NK-92 (cell line): ENCODE results near the gene CRTC2.
A peak's percentile ranks its signal among the peaks of the same experiment; 100 is the strongest.
"Not testable (repeated sequence)": the region's sequence is repeated elsewhere in the genome, so short reads cannot be mapped to it uniquely, and the experiment has no call there.

Experiments
- DNase-seq: peaks from one replicate; lab custom pipeline; 2025; ENCODE audit not compliant: unreplicated experiment; lab: John Stamatoyannopoulos, UW

The CRTC2 gene

DNA sequence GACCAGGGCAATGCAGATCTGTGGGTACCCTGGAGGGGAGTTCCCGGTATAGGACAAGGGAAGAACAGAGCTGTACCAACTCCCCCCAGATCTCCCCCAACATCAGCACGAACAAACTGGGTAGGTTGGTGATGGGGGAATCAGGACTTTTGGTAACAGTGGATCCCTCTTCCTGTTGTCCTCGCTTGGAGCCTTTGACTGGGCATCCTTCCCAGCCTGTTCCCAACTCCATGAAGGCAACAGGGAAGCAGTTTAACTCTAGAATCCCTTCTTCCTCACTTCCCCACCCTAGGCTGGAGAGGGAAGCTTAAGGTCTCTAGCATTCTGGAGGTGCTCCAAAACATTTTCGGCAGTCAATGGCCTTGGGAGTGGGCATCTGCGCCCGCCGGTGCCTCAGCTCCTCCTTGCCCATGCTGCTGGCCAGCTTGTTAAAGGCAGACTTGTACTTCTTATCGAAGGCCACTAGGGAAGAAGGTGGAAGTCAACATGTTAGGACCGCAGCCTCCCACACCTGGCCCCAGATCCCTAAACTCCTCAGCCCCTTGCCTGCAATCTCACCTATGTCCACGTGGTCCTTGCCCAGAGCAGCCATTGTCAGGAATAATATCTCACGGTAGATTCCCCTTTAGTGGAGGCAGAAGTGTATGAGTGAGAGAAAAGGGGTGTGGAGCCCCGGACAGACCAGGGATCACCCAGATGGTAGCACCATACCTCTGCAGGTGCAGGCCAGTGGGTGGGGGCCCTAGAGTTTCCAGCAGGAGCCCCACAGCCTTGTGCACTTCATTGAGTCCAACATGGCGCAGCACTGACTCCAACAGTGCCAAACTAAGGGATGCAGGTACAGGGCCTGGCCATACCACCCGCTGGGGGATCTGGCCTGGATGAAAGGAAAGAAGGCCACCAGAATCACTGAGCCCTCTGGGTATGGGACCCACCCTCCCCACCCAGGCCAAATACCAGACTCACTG is 28.1 kb downstream of the CRTC2 start:
- no peak for DNase-seq

DNA sequence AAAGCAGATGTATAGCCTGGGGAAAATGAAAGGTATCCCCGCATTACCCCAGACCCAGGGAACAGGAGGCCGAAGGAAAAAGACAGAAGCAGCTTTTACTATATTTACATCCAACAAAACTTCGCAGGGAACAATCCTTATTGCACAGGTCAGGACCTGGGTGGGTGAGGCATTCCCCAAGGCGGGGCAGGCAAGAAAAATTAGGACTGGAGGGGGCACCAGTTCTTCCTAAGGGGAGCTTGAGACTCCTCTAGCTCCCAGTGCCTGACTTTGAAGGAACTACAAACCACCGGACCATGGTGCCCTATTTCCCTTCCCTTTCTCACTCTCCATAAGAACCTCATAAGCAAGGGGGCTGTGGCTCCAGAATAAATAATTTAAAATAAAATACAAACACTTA is 29.0 kb downstream of the CRTC2 start:
- no peak for DNase-seq

DNA sequence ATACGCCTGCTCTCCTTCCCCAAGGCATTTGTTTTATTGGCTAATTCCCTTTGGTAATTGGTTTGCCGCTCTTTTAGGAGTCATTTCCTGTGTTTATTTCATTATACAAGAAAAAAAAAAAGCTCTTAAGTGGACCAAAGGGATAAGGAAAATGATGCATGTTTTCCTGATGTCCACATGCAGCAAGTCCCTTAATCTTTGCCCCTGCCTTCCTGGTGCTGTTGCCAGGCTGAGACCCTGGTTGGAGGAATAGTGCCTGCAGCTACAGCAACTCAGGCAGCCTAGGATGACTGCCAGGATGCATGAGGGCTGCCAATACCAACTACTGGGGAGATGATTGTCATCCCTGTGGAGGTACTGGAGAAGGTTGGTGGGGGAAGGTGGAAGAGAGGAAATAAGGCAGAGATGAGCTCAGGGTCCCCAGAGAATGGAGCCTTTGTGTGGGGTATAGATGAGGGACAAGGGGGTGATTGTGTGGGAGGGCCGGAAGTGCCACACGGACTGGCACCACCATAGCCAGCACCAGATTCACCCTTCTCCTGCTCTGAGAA is 29.5 kb downstream of the CRTC2 start:
- DNase-seq, result no peak

DNA sequence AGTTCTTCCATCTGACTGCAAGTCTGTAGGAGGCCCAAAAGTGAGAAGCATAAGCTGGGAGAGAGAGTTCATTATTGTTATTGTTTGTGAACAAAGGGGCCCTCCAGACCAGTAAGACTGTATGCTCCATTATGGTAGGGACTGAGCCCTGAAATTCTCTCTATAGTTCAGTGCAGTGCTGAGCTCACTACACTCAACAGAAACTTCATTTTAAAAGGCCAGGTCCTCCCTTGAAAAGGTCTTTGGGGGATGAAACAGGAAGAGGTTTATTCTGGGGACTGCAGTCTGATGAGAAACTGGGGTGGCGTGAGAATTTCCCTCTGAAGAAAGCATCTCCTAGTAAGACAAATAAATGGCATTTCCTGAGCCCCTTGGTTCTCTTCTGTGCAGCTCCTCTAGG is 30.2 kb downstream of the CRTC2 start:
- DNase-seq, result no peak

DNA sequence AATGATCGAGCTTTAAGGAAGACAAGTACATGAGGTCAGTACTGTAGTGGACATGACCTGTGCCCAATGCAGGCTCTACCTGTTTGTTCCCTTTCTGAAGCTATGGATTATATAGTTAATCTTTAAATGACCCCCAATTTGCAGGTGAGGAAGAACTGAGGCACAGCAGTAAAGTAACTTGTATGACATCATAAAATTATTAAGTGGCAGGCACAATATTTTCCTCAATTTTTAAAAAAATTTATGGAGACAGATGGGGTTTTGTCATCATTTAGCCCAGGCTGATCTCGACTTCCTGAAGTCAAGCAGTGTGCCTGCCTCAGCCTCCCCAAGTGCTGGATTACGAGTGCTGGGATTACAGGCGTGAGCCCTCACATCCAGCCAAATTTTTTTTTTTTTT is 32.0 kb downstream of the CRTC2 start:
- DNase-seq, result no peak

DNA sequence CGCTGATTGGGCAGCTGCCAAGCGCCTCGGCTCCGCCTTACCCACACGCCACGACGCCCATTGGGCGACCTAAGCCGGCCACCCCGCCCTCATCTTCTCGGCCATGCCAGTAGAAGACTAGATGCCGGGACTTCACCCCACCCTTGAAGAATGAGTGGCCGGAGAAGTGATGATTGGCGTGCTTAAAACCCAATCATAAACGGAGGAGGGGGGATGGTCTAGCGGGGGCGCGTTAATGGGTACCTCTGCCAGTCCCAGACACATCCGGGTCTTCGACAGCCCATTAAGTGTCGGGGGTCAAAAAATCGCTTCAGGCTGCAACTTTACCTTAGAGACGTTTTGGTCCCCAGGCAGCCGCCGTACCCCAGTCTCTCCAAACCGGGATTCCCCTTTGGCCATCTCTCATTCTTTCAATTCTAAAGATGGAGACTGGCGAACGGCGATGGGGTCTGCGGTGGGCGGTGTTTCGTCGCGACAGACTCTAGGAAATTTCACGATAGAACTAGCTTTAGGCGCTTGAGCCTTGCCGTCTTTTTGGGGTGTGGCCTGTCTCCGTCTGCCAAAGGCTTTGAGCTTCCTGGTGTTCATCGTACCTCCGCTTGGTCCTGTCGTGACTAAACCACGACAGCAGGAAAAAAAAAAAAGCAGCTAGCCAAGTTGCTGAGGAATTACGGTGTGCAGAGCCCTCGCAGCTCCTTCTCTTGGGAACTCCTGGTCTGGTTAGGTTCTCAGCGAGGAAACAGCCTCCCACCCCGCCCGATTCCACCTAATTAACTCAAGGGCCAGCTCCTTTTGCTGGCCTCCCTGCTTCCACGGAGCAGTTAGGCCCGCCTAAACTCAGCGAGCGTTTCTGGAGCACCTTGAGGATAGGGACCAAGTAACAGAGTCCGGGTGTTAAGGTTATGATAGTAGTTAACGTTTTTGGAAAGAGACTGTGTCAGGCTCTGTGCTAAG is 35.2 kb downstream of the CRTC2 start, which contains the start of gene GATAD2B:
TSS of gene GATAD2B (minus strand) at position 1 of the 954 bp plus-strand sequence. CDS start 94,625 bp downstream, outside the sequence.
- DNase-seq, result peak; percentile 98

DNA sequence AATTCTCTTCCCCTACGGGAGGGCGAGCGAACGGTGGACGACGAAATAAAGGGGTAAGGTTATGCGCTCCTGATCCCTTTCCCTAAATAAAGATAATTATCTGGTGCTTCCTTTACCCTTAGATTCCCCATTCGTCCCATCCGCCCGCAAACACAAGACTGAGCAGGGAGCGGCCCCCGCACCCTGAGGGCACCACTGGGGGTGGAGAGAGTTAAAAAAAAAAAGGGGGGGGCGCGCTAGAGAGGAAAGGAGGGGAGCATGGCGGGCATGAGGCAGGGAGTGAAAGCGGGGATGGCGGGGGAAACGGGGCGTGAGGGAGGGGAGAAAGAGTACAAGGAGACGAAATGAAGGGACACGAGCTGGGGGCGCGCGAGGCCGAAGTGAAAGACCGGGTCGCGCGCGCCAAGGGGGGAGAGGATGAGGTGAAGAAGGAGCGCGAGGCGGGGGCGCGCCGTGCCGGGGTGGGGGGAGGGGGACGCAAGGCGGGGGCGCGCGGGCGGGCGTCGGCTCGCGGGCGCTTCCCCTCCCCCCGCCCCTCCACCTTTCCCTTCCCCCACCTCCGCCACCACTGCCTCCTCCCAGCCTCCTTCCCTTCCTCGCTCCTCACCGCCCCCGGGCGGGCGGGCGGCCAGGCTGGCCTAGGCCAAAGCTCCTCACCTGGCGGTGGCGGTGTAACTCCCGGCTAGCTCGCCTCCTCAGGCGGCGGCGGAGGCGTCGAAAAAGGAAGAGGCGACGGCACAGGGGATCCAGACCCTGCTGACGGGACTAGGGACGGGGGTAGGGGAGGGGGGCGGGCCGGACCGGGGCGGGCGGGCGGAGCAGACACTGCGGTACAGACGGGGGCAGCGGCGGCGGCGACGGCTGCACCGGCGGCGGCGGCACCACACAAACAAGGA is 36.1 kb downstream of the CRTC2 start:
- DNase-seq, result no peak

DNA sequence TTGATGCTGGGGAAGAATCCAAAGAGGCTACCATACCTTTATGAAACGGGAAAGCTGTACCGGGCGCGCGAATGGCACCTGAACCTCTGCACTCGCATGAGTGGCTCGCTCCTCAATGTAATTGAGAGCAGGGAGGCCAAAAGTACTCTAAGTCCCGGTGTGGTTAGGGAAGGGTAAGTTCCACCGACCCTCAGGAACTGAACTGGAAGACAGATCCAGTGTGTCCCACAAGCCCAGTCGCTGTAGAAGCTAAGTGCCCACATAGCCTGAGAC is 36.7 kb downstream of the CRTC2 start:
- DNase-seq, result no peak

DNA sequence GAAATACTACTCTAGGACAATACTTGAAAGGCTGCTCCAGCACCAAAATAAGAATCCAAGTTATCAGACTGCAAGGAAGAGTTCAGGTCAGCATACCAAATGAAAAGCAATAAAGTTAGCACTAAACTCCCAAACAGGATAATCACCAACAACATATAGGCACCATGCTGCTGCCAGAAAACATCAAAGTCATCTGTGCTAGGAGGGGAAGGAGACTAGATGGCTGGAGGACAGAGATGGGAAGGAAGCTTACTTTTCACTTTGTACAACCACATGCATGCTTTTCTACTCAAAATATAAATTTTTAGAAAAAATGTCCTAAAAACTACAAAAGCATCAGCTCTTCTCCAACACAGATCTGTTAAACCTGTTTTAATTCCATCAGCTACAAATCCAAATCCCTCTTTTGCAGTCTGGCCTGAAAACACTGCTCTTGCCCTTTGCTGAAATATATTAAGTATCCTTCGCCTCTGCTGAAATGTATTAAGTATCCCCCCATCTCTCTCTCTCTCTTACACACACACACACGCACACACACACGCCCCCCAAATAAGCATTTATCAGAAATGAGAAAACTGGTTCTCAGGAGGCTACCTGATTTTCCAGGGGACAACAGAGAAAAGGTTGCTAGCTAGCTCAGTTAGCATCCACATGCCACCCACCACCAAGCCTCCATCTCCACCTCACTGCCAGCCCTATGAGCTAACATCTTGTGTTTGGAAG is 37.2 kb downstream of the CRTC2 start:
- DNase-seq, result no peak

DNA sequence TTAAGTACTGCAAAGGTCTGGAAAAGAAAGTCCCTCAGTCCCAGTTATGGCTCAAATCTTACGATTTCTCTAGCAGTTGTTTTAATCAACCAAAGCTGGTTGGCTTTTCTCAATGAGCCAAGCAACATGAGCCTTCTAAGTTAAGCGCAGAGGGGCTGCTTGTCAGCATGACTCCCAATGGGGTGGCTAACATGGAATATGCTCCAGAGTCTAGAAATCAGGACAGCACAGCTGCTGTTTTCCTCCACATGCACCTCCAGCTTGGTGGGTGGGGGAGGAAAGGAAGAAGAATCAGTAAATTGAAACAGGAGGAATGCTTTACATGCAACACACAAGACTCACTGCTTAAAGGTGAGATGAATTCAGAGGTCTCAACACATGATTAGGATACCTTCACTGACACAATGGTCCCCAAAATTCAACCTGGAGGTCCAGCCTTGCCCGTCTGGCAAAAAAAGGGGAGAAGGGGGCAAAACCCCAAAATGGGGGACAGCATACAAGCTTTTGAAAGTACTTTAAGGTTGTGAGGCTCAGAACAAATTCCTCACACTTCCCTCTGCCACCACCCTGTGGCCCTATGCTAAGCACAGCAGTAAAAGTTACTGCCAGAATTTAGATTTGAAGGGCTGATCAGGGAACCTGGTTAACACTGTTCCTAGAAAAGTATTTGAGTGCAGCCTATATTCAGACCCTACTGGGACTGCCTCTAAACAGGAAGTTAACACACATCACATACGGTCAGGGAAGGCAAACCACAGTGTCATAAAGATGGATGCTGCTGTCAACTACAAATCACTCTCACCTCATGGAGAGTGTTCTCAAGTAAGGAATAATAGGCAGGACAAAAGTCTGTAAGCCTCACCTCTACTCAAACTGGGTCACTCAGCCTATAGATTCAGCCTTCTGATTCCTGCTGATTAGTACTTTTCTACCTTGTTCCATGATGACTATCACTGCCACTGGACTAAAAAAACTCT is 38.2 kb downstream of the CRTC2 start:
- DNase-seq, result no peak

DNA sequence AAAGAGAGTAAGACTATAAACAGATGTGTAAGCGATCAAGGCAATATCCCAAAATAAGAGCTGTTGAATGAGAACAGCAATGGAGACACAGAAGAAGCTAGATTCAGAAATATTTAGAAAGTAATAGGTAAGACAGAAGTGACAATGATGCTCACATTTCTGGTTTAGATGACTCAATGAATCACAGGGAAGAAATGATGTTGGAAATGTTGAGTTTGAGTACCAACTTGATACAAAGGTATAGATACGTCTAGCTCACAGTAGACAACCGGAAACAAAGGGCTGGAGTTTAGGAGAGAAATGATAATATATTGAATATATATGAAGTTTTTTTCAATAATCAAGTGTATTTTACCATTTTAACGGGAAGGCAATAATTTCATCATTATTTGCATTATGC is 42.1 kb downstream of the CRTC2 start:
- no peak for DNase-seq

DNA sequence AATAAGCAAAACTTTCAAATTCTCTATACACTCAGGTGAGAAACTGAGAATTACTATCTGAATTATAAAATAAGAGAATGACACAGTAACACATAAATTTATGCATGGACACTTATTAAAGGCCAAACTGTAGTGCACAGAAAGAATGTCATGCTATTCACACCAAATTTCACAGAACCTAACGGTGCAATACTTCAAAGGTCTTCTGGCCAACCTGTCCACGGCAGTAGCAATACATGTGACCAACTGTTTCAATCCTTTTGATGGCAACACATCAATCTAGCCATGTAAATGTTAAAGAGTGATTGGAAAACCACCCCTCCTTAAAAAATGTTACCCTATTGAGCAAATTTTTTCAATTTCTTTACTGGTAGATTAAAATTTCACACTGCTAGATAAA is 46.1 kb downstream of the CRTC2 start:
- no peak for DNase-seq

DNA sequence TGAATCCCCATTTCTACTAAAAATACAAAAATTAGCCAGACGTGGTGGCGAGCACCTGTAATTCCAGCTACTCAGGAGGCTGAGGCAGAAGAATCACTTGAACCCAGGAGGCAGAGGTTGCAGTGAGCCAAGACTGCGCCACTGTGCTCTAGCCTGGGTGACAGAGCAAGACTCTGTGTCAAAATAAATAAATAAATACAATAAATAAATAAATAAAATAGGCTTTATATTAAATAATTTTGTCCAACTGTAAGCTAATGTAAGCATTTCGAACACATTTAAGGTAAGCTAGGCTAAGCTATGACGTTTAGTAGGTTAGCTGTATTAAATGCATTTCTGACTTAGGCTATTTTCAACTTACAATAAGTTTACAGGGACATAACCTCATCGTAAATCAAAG is 47.9 kb downstream of the CRTC2 start:
- not testable (repeated sequence) for DNase-seq

DNA sequence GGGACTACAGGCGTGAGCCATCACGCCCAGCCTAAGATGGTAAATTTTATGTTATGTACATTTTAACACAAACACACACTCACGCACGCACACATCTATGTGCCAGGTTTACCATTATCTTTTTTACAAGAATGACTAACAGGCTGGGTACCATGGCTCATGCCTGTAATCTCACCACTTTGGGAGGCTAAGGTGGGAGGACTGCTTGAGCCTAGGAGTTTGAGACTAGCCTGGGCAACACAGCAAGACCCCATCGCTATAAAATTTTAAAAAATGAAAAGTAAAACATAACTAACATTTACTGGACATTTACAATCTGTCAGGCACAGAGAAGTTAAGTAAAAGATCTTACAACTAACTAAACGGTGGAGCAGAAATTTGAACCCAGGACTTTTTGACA is 50.3 kb downstream of the CRTC2 start:
- DNase-seq, result no peak

DNA sequence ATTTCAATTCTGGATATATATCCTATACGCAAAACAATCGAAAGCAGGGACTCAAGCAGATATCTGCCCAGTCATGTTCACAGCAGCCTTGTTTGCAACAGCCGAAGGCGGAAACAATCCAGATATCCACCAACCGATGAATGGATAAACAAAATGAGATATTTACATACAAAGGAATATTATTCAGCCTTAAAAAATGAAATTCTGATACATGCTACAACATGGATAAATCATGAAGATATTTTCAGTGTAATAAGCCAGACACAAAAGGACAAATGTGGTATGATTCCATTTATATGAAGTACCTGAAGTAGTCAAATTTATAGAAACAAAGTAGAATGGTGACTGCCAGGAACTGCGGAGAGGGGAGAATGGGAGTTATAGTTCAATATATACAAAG is 51.3 kb downstream of the CRTC2 start:
- no peak for DNase-seq

DNA sequence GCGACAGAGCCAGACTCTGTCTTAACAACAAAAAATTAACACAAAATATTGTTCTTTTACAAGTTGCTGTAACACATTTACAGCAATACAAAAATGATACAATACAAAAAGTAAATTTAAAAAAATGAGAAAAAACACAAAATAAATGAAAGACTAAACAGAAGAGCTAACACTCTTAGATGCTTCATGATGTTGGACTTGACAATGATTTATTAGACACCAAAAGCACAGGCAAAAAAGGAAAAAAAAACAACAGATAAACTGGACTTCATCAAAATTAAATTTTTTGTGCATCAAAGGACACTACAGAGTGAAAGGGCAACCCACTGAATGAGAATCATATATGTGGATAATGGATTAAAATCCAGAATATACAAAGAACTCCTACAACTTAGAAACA is 52.0 kb downstream of the CRTC2 start:
- no peak for DNase-seq

DNA sequence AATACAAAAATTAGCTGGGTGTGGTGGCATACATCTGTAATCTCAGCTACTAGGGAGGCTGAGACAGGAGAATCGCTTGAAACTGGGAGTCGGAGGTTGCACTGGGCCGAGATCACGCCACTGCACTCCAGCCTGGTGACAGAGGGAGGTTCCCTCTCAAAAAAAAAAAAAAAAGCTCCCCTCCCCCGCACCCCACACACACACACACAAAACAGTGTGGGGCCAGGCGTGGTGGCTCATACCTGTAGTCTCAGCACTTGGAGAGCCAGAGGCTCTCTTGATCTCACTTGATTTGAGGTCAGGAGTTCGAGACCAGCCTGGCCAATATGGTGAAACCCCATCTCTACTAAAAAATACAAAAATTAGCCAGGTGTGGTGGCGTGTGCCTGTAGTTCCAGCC is 52.5 kb downstream of the CRTC2 start:
- DNase-seq, result not testable (repeated sequence)

DNA sequence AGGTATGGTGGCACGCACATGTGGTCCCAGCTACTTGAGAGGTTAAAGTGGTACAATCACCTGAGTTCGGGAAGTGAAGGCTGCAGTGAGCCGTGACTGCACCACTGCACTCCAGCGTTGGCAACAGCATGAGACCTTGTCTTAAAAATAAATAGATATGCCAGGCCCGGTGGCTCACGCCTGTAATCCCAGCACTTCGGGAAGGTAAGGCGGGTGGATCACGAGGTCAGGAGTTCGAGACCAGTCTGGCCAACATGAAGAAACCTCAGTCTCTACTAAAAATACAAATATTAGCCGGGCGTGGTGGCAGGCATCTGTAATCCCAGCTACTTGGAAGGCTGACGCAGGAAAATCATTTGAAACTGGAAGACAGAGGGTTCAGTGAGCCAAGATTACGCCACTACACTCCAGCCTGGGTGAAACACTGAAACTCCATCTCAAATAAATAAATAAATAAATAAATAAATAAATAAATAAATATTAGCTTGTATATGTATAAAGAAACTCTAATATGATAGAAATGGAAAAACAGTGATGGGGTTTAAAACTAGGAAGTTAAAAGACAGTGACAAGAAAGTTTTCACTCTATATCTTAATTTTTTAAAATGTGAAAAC is 54.5 kb downstream of the CRTC2 start:
- DNase-seq, result no peak
